GM12892 (cell line): Measurements from ENCODE around the gene PARP3.

Experiments used
- POLR2A ChIP-seq: IDR thresholded peaks from 2 replicates; pipeline ENCODE4 v1.6.1; 2011; ENCODE audit warnings: low read depth, low read length, control low read depth
- POLR2AphosphoS5 ChIP-seq: IDR thresholded peaks from 2 replicates; pipeline ENCODE4 v1.6.1; 2011; ENCODE audit warnings: low read depth, low read length, control low read depth
- TAF1 ChIP-seq: IDR thresholded peaks from 2 replicates; pipeline ENCODE4 v1.6.1; 2011; ENCODE audit warnings: low read depth, mild to moderate bottlenecking, control low read depth, low read length, borderline replicate concordance

GRCh38 chr3:51904034-51904823 is 37.9 kb upstream of the PARP3 start:
- TF ChIP-seq POLR2AphosphoS5 (no peak), POLR2A (no peak), TAF1 (no peak)
